ENCODE results near the gene OSTM1.
"Not testable (repeated sequence)": the region's sequence is repeated elsewhere in the genome, so short reads cannot be mapped to it uniquely, and the experiment has no call there.

OSTM1 gene

GRCh38 chr6:108029226-108029921 is 45.2 kb downstream of the OSTM1 start:
- Histone ChIP-seq H3K9me3 (ENCODE audit: low read length) (peaks cover 3% of the 10 kb centered on the region), H3K27me3 (ENCODE audit: insufficient read depth, low read length) (no peaks in the 10 kb centered on the region), H3K4me1 (ENCODE audit: insufficient read depth, low read length) (no peaks in the 10 kb centered on the region), H3K4me3 (ENCODE audit: low read length) (no peak overlapping the region), H2AFZ (ENCODE audit: low read depth, low read length) (no peak overlapping the region), H3K36me3 (ENCODE audit: insufficient read depth, low read length) (peaks cover 3% of the 10 kb centered on the region)

GRCh38 chr6:108027594-108027993 is 46.9 kb downstream of the OSTM1 start:
- H3K9me3 ChIP-seq (ENCODE audit: low read length), result no peaks in the 10 kb centered on the region
- no peaks in the 10 kb centered on the region for H3K36me3 ChIP-seq (ENCODE audit: insufficient read depth, low read length)
- H3K27me3 ChIP-seq (ENCODE audit: insufficient read depth, low read length), result no peaks in the 10 kb centered on the region
- H2AFZ ChIP-seq (ENCODE audit: low read depth, low read length), result no peak overlapping the region
- H3K4me3 ChIP-seq (ENCODE audit: low read length), result no peak overlapping the region
- H3K4me1 ChIP-seq (ENCODE audit: insufficient read depth, low read length), result no peaks in the 10 kb centered on the region

DNA sequence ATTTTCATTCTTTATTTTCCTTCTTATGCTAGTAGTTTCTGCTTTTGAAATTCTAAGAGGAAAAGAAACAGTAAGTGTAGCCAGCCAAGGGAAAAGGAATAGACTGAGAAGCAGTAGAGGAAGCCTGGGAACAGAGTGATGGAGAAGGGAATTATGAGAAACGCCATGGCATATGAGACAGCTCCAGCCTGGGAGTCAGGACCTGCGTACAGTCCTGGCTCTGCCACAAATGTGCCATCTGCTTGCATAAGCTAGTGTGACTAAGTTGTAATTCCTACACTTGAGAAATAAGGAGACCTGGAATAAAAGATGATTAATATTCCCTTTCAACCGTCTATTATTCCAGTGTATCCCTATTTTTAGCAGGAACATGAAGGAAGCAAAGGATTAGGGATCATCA is 47.5 kb downstream of the OSTM1 start:
- no peak overlapping the region for H2AFZ ChIP-seq (ENCODE audit: low read depth, low read length)
- H3K4me1 ChIP-seq (ENCODE audit: insufficient read depth, low read length), result no peaks in the 10 kb centered on the region
- H3K36me3 ChIP-seq (ENCODE audit: insufficient read depth, low read length), result no peaks in the 10 kb centered on the region
- no peak overlapping the region for H3K4me3 ChIP-seq (ENCODE audit: low read length)
- H3K9me3 ChIP-seq (ENCODE audit: low read length), result no peaks in the 10 kb centered on the region
- no peaks in the 10 kb centered on the region for H3K27me3 ChIP-seq (ENCODE audit: insufficient read depth, low read length)

- H3K9me3 ChIP-seq (ENCODE audit: low read length), result no peaks in the 10 kb centered on the region
- no peak overlapping the region for H2AFZ ChIP-seq (ENCODE audit: low read depth, low read length)
- H3K4me3 ChIP-seq (ENCODE audit: low read length), result no peak overlapping the region
- H3K27me3 ChIP-seq (ENCODE audit: insufficient read depth, low read length), result no peaks in the 10 kb centered on the region
- no peaks in the 10 kb centered on the region for H3K4me1 ChIP-seq (ENCODE audit: insufficient read depth, low read length)
- H3K36me3 ChIP-seq (ENCODE audit: insufficient read depth, low read length), result no peaks in the 10 kb centered on the region
Observed at GRCh38 chr6:108024427-108025073, 50.0 kb downstream of the OSTM1 start.

- H3K4me1 ChIP-seq (ENCODE audit: insufficient read depth, low read length), result no peaks in the 10 kb centered on the region
- H3K9me3 ChIP-seq (ENCODE audit: low read length), result peaks cover 6% of the 10 kb centered on the region
- H3K36me3 ChIP-seq (ENCODE audit: insufficient read depth, low read length), result no peaks in the 10 kb centered on the region
- no peaks in the 10 kb centered on the region for H3K27me3 ChIP-seq (ENCODE audit: insufficient read depth, low read length)
- H2AFZ ChIP-seq (ENCODE audit: low read depth, low read length), result no peak overlapping the region
- H3K4me3 ChIP-seq (ENCODE audit: low read length), result no peak overlapping the region
Observed at GRCh38 chr6:108020472-108021116, 53.9 kb downstream of the OSTM1 start.

DNA sequence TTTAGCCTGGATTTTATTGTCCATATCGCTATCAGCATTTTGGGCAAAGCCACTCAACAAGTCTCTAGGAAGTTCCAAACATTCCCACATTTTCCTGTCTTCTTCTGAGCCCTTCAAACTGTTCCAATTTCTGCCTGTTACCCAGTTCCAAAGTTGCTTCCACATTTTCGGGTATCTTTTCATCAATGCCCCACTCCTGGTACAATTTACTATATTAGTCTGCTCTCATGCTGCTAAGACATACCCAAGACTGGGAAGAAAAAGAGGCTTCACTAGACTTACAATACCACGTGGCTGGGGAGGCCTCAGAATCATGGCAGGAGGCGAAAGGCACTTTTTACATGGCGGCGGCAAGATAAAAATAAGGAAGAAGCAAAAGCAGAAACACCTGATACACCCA is 58.3 kb downstream of the OSTM1 start:
- not testable (repeated sequence) for H3K9me3 ChIP-seq (ENCODE audit: low read length)

DNA sequence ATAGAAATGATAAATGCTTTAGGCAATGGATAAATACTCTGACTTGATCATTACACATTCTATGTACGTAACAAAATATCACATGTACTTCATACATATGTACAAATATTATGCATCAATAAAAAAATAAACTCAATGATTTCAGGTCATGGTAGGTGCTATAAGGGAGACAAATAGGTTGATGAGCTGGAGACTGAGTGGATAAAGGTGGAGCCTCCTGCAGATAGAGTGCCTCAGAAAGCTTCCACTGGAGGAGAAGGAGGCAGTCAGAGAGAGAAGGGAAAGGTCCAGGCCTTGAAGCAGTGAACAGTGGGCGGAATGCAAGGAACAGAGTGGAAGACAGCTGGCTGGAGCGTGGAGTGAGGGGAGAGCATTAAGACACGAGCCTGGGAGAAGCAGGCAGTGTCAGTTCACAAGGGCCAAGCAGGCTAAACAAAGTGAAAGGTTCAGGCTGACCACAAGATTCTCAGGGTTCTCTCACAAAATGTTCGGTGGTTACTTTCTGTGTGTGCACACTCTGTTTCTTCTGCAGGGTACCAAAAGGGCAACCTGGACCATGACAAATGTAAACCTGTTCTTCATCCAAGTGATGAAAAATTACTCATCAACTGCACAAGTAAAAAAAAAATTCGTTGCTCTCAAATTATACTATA is 60.6 kb downstream of the OSTM1 start:
- no peaks in the 10 kb centered on the region for H3K36me3 ChIP-seq (ENCODE audit: insufficient read depth, low read length)
- peaks cover 9% of the 10 kb centered on the region for H3K9me3 ChIP-seq (ENCODE audit: low read length)
- H3K4me1 ChIP-seq (ENCODE audit: insufficient read depth, low read length), result no peaks in the 10 kb centered on the region
- no peak overlapping the region for H2AFZ ChIP-seq (ENCODE audit: low read depth, low read length)
- H3K4me3 ChIP-seq (ENCODE audit: low read length), result no peak overlapping the region
- no peaks in the 10 kb centered on the region for H3K27me3 ChIP-seq (ENCODE audit: insufficient read depth, low read length)

More for the DNA sequence above, 58.3 kb downstream of the OSTM1 start:
- not testable (repeated sequence) for H3K27me3 ChIP-seq (ENCODE audit: insufficient read depth, low read length); H3K36me3 ChIP-seq (ENCODE audit: insufficient read depth, low read length); H3K4me1 ChIP-seq (ENCODE audit: insufficient read depth, low read length); H3K4me3 ChIP-seq (ENCODE audit: low read length); H2AFZ ChIP-seq (ENCODE audit: low read depth, low read length)

- H2AFZ ChIP-seq (ENCODE audit: low read depth, low read length), result no peak overlapping the region
- H3K4me3 ChIP-seq (ENCODE audit: low read length), result no peak overlapping the region
Observed at GRCh38 chr6:108009894-108010293, 64.6 kb downstream of the OSTM1 start.

DNA sequence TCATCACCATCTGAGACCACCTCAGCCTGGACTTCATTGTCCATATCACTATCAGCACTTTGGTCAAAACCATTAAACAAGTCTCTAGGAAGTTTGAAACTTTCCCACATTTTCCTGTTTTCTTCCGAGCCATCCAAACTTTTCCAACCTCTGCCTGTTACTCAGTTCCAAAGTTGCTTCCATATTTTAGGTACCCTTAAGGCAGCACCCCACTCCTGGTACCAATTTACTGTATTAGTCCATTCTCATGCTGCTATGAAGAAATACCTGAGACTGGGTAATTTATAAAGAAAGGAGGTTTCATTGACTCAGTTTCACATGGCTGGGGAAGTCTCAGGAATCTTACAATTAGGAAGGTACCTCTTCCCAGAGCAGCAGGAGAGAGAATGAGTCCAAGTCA is 65.3 kb downstream of the OSTM1 start:
- H3K4me3 ChIP-seq (ENCODE audit: low read length); H3K9me3 ChIP-seq (ENCODE audit: low read length); H2AFZ ChIP-seq (ENCODE audit: low read depth, low read length); H3K4me1 ChIP-seq (ENCODE audit: insufficient read depth, low read length); H3K27me3 ChIP-seq (ENCODE audit: insufficient read depth, low read length); H3K36me3 ChIP-seq (ENCODE audit: insufficient read depth, low read length): not testable (repeated sequence)

More at GRCh38 chr6:108009894-108010293, 64.6 kb downstream of the OSTM1 start:
- Histone ChIP-seq H3K9me3 (ENCODE audit: low read length) (peaks cover 3% of the 10 kb centered on the region), H3K4me1 (ENCODE audit: insufficient read depth, low read length) (no peaks in the 10 kb centered on the region), H3K36me3 (ENCODE audit: insufficient read depth, low read length) (no peaks in the 10 kb centered on the region), H3K27me3 (ENCODE audit: insufficient read depth, low read length) (no peaks in the 10 kb centered on the region)

- Histone ChIP-seq H3K27me3 (ENCODE audit: insufficient read depth, low read length) (no peaks in the 10 kb centered on the region), H3K4me1 (ENCODE audit: insufficient read depth, low read length) (no peaks in the 10 kb centered on the region), H3K4me3 (ENCODE audit: low read length) (no peak overlapping the region), H3K36me3 (ENCODE audit: insufficient read depth, low read length) (no peaks in the 10 kb centered on the region), H3K9me3 (ENCODE audit: low read length) (no peaks in the 10 kb centered on the region), H2AFZ (ENCODE audit: low read depth, low read length) (no peak overlapping the region)
Observed at GRCh38 chr6:108008363-108008762, 66.2 kb downstream of the OSTM1 start.

DNA sequence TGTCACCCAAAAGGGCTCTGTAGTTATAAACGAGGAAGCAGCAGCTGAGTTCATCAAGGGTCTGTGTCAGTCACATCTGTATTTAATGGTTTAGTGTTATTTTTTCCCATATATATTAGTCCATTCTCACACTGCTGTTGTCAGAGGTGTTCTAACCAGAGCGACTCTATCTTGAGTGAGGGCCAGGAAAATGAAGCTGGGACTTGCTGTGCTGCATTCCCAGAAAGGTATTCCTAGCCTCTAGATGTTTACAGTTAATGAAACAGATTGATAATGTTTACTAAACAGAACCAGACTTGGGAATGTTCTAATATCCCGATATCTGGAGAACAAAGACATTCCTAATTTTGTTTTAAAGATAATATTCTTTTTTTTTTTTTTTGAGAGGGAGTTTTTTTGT is 68.6 kb downstream of the OSTM1 start:
- Histone ChIP-seq H3K4me3 (ENCODE audit: low read length) (no peak overlapping the region), H3K4me1 (ENCODE audit: insufficient read depth, low read length) (peaks cover 13% of the 10 kb centered on the region), H3K9me3 (ENCODE audit: low read length) (no peaks in the 10 kb centered on the region), H2AFZ (ENCODE audit: low read depth, low read length) (no peak overlapping the region), H3K36me3 (ENCODE audit: insufficient read depth, low read length) (no peaks in the 10 kb centered on the region), H3K27me3 (ENCODE audit: insufficient read depth, low read length) (no peaks in the 10 kb centered on the region)

DNA sequence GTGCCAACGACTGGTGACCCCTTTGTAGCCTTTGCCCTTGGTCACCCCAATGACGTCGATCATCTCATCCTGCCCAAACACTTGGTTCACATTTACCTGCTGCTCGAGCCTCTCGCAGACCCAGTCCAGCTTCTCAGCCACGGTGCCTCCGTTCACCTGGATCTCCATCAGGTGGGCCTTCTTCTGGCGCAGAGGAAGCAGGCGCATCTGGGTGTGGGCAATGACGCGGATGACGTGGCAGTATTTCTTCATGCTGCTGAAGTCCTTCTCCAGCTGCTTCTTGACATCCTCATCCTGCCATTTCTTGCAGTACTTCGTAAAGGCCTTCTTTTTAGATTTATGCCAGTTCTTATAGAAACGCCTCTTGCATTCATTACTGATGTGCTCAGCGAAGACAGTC is 69.7 kb downstream of the OSTM1 start:
- Histone ChIP-seq H3K4me1 (ENCODE audit: insufficient read depth, low read length) (peaks cover 13% of the 10 kb centered on the region), H3K36me3 (ENCODE audit: insufficient read depth, low read length) (no peaks in the 10 kb centered on the region), H2AFZ (ENCODE audit: low read depth, low read length) (no peak overlapping the region), H3K9me3 (ENCODE audit: low read length) (no peaks in the 10 kb centered on the region), H3K27me3 (ENCODE audit: insufficient read depth, low read length) (no peaks in the 10 kb centered on the region), H3K4me3 (ENCODE audit: low read length) (no peak overlapping the region)
